ENCODE data around the gene ITCH. TPM values are rescaled to one million over a fixed set of nuclear protein-coding genes. Genes with fewer than 3 reads are reported as not detected.
A peak's percentile ranks its signal among the peaks of the same experiment; 100 is the strongest.

The ITCH gene
- total RNA-seq, 2 donors from 2014 or later = 44.4 to 53.4 TPM

- Mint-ChIP-seq H3K27me3 (no peaks in the 10 kb centered on the region), H3K4me1 (peaks cover 13% of the 10 kb centered on the region), H3K36me3 (ENCODE audit: low read depth) (peaks cover 12% of the 10 kb centered on the region), H3K27ac (no peak overlapping the region), H3K4me3 (no peak overlapping the region)
- no peak for ATAC-seq
- no peaks in the 10 kb centered on the region for H3K9me3 ChIP-seq (ENCODE audit: control insufficient read depth, low read length, poor library complexity, severe bottlenecking)
- DNase-seq = no peak
These were observed 82.3 kb downstream of the ITCH start for GRCh38 chr20:34445177-34446065.

- Mint-ChIP-seq H3K36me3 (ENCODE audit: low read depth) (peaks cover 12% of the 10 kb centered on the region), H3K4me3 (no peak overlapping the region), H3K27me3 (no peaks in the 10 kb centered on the region), H3K27ac (no peak overlapping the region), H3K4me1 (peaks cover 13% of the 10 kb centered on the region)
- DNase-seq (no peak), ATAC-seq (no peak)
- H3K9me3 ChIP-seq (ENCODE audit: control insufficient read depth, low read length, poor library complexity, severe bottlenecking) = no peaks in the 10 kb centered on the region
These were observed 85.4 kb downstream of the ITCH start for GRCh38 chr20:34448517-34448916.

GRCh38 chr20:34449674-34450592 is 86.9 kb downstream of the ITCH start:
- no peaks in the 10 kb centered on the region for H3K9me3 ChIP-seq (ENCODE audit: control insufficient read depth, low read length, poor library complexity, severe bottlenecking)
- no peaks in the 10 kb centered on the region for H3K27me3 Mint-ChIP-seq
- no peak overlapping the region for H3K4me3 Mint-ChIP-seq
- ATAC-seq (no peak), DNase-seq (no peak)
- H3K4me1 Mint-ChIP-seq = peaks cover 13% of the 10 kb centered on the region
- peaks cover 12% of the 10 kb centered on the region for H3K36me3 Mint-ChIP-seq (ENCODE audit: low read depth)
- H3K27ac Mint-ChIP-seq = no peak overlapping the region

- no peak for ATAC-seq
- H3K4me1 Mint-ChIP-seq = peaks cover 7% of the 10 kb centered on the region
These were observed 89.4 kb downstream of the ITCH start for GRCh38 chr20:34452281-34452982.

GRCh38 chr20:34458631-34459030 is 95.6 kb downstream of the ITCH start:
- DNase-seq = no peak
- Mint-ChIP-seq H3K27ac (no peak overlapping the region), H3K36me3 (ENCODE audit: low read depth) (peaks cover 2% of the 10 kb centered on the region), H3K4me3 (no peak overlapping the region), H3K4me1 (peaks cover 2% of the 10 kb centered on the region), H3K27me3 (no peaks in the 10 kb centered on the region)
- no peaks in the 10 kb centered on the region for H3K9me3 ChIP-seq (ENCODE audit: control insufficient read depth, low read length, poor library complexity, severe bottlenecking)
- ATAC-seq = no peak

More at GRCh38 chr20:34452281-34452982, 89.4 kb downstream of the ITCH start:
- no peak for DNase-seq
- H3K36me3 Mint-ChIP-seq (ENCODE audit: low read depth) = peaks cover 6% of the 10 kb centered on the region
- no peak overlapping the region for H3K4me3 Mint-ChIP-seq
- peak overlapping the region; percentile 19 for H3K27ac Mint-ChIP-seq
- H3K27me3 Mint-ChIP-seq = no peaks in the 10 kb centered on the region
- no peaks in the 10 kb centered on the region for H3K9me3 ChIP-seq (ENCODE audit: control insufficient read depth, low read length, poor library complexity, severe bottlenecking)

- no peak for ATAC-seq
- peaks cover 3% of the 10 kb centered on the region for H3K36me3 Mint-ChIP-seq (ENCODE audit: low read depth)
- H3K4me1 Mint-ChIP-seq = peaks cover 3% of the 10 kb centered on the region
- H3K27me3 Mint-ChIP-seq = no peaks in the 10 kb centered on the region
- no peak for DNase-seq
- H3K9me3 ChIP-seq (ENCODE audit: control insufficient read depth, low read length, poor library complexity, severe bottlenecking) = no peaks in the 10 kb centered on the region
- no peak overlapping the region for H3K4me3 Mint-ChIP-seq
- H3K27ac Mint-ChIP-seq = no peak overlapping the region
These were observed 96.3 kb downstream of the ITCH start for GRCh38 chr20:34459209-34459897.

GRCh38 chr20:34461779-34462087 is 98.7 kb downstream of the ITCH start:
- no peak overlapping the region for H3K27ac Mint-ChIP-seq
- peaks cover 5% of the 10 kb centered on the region for H3K4me1 Mint-ChIP-seq
- DNase-seq = no peak
- no peaks in the 10 kb centered on the region for H3K9me3 ChIP-seq (ENCODE audit: control insufficient read depth, low read length, poor library complexity, severe bottlenecking)
- no peak for ATAC-seq
- peaks cover 3% of the 10 kb centered on the region for H3K36me3 Mint-ChIP-seq (ENCODE audit: low read depth)
- H3K4me3 Mint-ChIP-seq = no peak overlapping the region
- H3K27me3 Mint-ChIP-seq = no peaks in the 10 kb centered on the region

- H3K4me3 Mint-ChIP-seq = no peak overlapping the region
- H3K36me3 Mint-ChIP-seq (ENCODE audit: low read depth) = no peaks in the 10 kb centered on the region
- ATAC-seq (no peak), DNase-seq (no peak)
- peak overlapping the region; percentile 37 for H3K27ac Mint-ChIP-seq
- H3K9me3 ChIP-seq (ENCODE audit: control insufficient read depth, low read length, poor library complexity, severe bottlenecking) = no peaks in the 10 kb centered on the region
- no peaks in the 10 kb centered on the region for H3K27me3 Mint-ChIP-seq
- peaks cover 2% of the 10 kb centered on the region for H3K4me1 Mint-ChIP-seq
These were observed 105.9 kb downstream of the ITCH start for GRCh38 chr20:34468951-34469350.

- ATAC-seq (no peak), DNase-seq (no peak)
- peaks cover 3% of the 10 kb centered on the region for H3K36me3 Mint-ChIP-seq (ENCODE audit: low read depth)
- no peak overlapping the region for H3K4me3 Mint-ChIP-seq
- H3K4me1 Mint-ChIP-seq = peaks cover 9% of the 10 kb centered on the region
- H3K27me3 Mint-ChIP-seq = no peaks in the 10 kb centered on the region
- no peak overlapping the region for H3K27ac Mint-ChIP-seq
- no peaks in the 10 kb centered on the region for H3K9me3 ChIP-seq (ENCODE audit: control insufficient read depth, low read length, poor library complexity, severe bottlenecking)
These were observed 109.3 kb downstream of the ITCH start for GRCh38 chr20:34472246-34472925.

- H3K27ac Mint-ChIP-seq = no peak overlapping the region
- no peaks in the 10 kb centered on the region for H3K27me3 Mint-ChIP-seq
- DNase-seq (no peak), ATAC-seq (no peak)
- H3K9me3 ChIP-seq (ENCODE audit: control insufficient read depth, low read length, poor library complexity, severe bottlenecking) = no peaks in the 10 kb centered on the region
- H3K4me3 Mint-ChIP-seq = no peak overlapping the region
- peaks cover 9% of the 10 kb centered on the region for H3K4me1 Mint-ChIP-seq
- peaks cover 3% of the 10 kb centered on the region for H3K36me3 Mint-ChIP-seq (ENCODE audit: low read depth)
These were observed 110.3 kb downstream of the ITCH start for GRCh38 chr20:34473262-34473883.

GRCh38 chr20:34475979-34476736 is 113.1 kb downstream of the ITCH start:
- Mint-ChIP-seq H3K27ac (no peak overlapping the region), H3K4me1 (peaks cover 12% of the 10 kb centered on the region), H3K4me3 (no peak overlapping the region), H3K27me3 (no peaks in the 10 kb centered on the region), H3K36me3 (ENCODE audit: low read depth) (peaks cover 3% of the 10 kb centered on the region)
- ATAC-seq (peak; percentile 72), DNase-seq (peak in 1 of 3 donors; percentile 28)
- H3K9me3 ChIP-seq (ENCODE audit: control insufficient read depth, low read length, poor library complexity, severe bottlenecking) = no peaks in the 10 kb centered on the region

All from T-helper 17 cell (primary cell).